ENCODE results near the gene LHPP. TPM values are rescaled to one million over a fixed set of nuclear protein-coding genes. Genes with fewer than 3 reads are reported as not detected.

LHPP gene
- total RNA-seq, 1 donor from 2014 or later, result 7.6 TPM

- TF ChIP-seq CTCF (IDR thresholded peaks at IDR 0.05; ENCODE audit: borderline replicate concordance), result no peak
- H3K9me3 ChIP-seq (replicated peaks), result no peaks in the 10 kb centered on the region
- H3K4me3 ChIP-seq, result no peak overlapping the region
- intact Hi-C loops (cut with micrococcal nuclease), result no loop called here
- H3K36me3 ChIP-seq, result no peaks in the 10 kb centered on the region
- H3K27me3 ChIP-seq (ENCODE audit: low read depth), result no peaks in the 10 kb centered on the region
- DNase-seq, result no peak
- no peak overlapping the region for H3K27ac ChIP-seq (replicated peaks)
- H3K4me1 ChIP-seq, result peaks cover 11% of the 10 kb centered on the region
These were observed 8.4 kb downstream of the LHPP start for GRCh38 chr10:124469956-124470484.

GRCh38 chr10:124470544-124471434 is 9.2 kb downstream of the LHPP start:
- peaks cover 5% of the 10 kb centered on the region for H3K4me1 ChIP-seq
- no peak overlapping the region for H3K27ac ChIP-seq (replicated peaks)
- no peaks in the 10 kb centered on the region for H3K9me3 ChIP-seq (replicated peaks)
- TF ChIP-seq CTCF (IDR thresholded peaks at IDR 0.05; ENCODE audit: borderline replicate concordance), result no peak
- H3K4me3 ChIP-seq, result no peak overlapping the region
- no peaks in the 10 kb centered on the region for H3K27me3 ChIP-seq (ENCODE audit: low read depth)
- no peaks in the 10 kb centered on the region for H3K36me3 ChIP-seq
- DNase-seq, result no peak
- intact Hi-C loops (cut with micrococcal nuclease), result no loop called here

GRCh38 chr10:124472071-124472470 is 10.4 kb downstream of the LHPP start:
- DNase-seq, result no peak
- H3K4me1 ChIP-seq, result no peaks in the 10 kb centered on the region
- intact Hi-C loops (cut with micrococcal nuclease), result no loop called here
- no peaks in the 10 kb centered on the region for H3K36me3 ChIP-seq
- no peaks in the 10 kb centered on the region for H3K27me3 ChIP-seq (ENCODE audit: low read depth)
- no peak overlapping the region for H3K27ac ChIP-seq (replicated peaks)
- TF ChIP-seq CTCF (IDR thresholded peaks at IDR 0.05; ENCODE audit: borderline replicate concordance), result no peak
- H3K9me3 ChIP-seq (replicated peaks), result no peaks in the 10 kb centered on the region
- H3K4me3 ChIP-seq, result no peak overlapping the region

DNA sequence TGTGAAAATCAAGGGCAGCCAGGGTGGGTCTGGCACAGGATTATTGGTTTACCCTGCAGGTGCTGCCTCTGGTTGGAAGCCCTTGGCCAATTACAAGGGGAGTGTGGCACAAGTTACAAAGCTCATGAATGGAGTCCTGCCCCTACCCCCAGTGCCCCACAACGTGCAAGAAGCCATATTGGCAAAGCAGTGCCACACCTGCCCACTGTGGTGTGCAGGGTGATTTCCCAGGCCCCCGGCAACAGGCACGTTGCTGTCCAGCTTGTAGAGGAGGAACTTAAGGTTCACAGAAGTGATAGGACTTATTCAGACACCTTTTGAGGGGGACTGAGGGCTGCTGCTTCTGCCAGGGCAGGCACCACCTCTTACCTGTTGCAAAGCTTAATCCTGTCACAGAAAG is 11.4 kb downstream of the LHPP start:
- Histone ChIP-seq H3K36me3 (no peaks in the 10 kb centered on the region), H3K4me3 (no peak overlapping the region), H3K27me3 (ENCODE audit: low read depth) (no peaks in the 10 kb centered on the region), H3K9me3 (replicated peaks) (no peaks in the 10 kb centered on the region), H3K4me1 (peaks cover 7% of the 10 kb centered on the region), H3K27ac (replicated peaks) (no peak overlapping the region)
- intact Hi-C loops (cut with micrococcal nuclease), result no loop called here
- TF ChIP-seq CTCF (IDR thresholded peaks at IDR 0.05; ENCODE audit: borderline replicate concordance), result no peak
- DNase-seq, result no peak

DNA sequence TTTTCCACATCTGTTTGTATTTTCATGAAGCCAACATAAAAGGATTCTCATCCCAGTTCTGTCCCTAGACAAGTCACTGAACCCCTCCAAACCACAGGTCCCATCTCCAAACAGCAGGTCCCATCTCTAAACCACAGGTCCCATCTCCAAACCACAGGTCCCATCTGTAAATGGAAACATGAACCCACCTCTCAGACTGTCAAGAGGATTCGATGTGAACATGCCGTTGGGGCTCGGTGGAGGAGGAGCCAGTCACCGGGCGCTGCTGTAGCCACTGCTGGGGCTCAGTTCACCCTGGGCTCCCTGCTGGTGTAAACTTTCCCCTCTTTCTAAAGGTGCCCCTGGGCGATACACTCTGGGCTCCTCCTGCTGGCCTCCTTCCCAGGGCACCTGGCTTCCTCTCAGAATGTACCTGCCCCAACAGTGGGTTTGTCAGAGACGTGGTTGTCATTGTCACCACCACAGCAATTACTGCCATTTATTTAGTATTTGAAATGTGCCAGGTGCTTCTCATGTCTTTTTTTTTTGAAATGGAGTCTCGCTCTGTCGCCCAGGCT is 13.0 kb downstream of the LHPP start:
- no peak for TF ChIP-seq CTCF (IDR thresholded peaks at IDR 0.05; ENCODE audit: borderline replicate concordance)
- intact Hi-C loops (cut with micrococcal nuclease), result no loop called here
- H3K4me3 ChIP-seq, result no peak overlapping the region
- H3K4me1 ChIP-seq, result peaks cover 9% of the 10 kb centered on the region
- no peaks in the 10 kb centered on the region for H3K36me3 ChIP-seq
- DNase-seq, result no peak
- H3K9me3 ChIP-seq (replicated peaks), result no peaks in the 10 kb centered on the region
- H3K27ac ChIP-seq (replicated peaks), result no peak overlapping the region
- no peaks in the 10 kb centered on the region for H3K27me3 ChIP-seq (ENCODE audit: low read depth)
